Measurements from ENCODE around the gene B4GALNT2.
A peak's percentile ranks its signal among the peaks of the same experiment; 100 is the strongest.

GRCh38 chr17:49191917-49192741 lies 59.6 kb downstream of the B4GALNT2 start:
- peak in 1 of 2 donors; percentile 28 for TF ChIP-seq CTCF (conservative IDR thresholded peaks at IDR 0.05 in 1 of 2, IDR thresholded peaks at IDR 0.05 in 1 of 2; ENCODE audit: low read depth in 1 of 2, low read length in 2 of 2)
- no peak for TF ChIP-seq EZH2 (IDR thresholded peaks at IDR 0.05; ENCODE audit: low read length, missing control alignments)

All from fibroblast of lung (primary cell).